LoVo (cell line): ENCODE data around the gene CYB5D1.
A peak's percentile ranks its signal among the peaks of the same experiment; 100 is the strongest.

ENCODE experiments used
- DNase-seq: peaks from one replicate; pipeline ENCODE4 v3.0.0-alpha.2; 2016; ENCODE audit warnings: low spot score

Gene CYB5D1

GRCh38 chr17:7886227-7887037, 28.6 kb downstream of the CYB5D1 start:
- no peak for DNase-seq

GRCh38 chr17:7887038-7887481, 29.3 kb downstream of the CYB5D1 start:
- no peak for DNase-seq

- peak; percentile 93 for DNase-seq
Measured at GRCh38 chr17:7887482-7888183, 29.8 kb downstream of the CYB5D1 start.

GRCh38 chr17:7888184-7888920, 30.5 kb downstream of the CYB5D1 start, which contains the start of gene CHD3:
CHD3 (plus strand) TSS chr17:7888789; CDS start chr17:7889001, 212 bp downstream.
- DNase-seq, result peak; percentile 9

- peak; percentile 78 for DNase-seq
Measured at GRCh38 chr17:7889166-7889955, 31.6 kb downstream of the CYB5D1 start.

- DNase-seq, result no peak
Measured at GRCh38 chr17:7893187-7893880, 35.5 kb downstream of the CYB5D1 start.

- no peak for DNase-seq
Measured at GRCh38 chr17:7894226-7894625, 36.4 kb downstream of the CYB5D1 start.

GRCh38 chr17:7894866-7895265, 37.1 kb downstream of the CYB5D1 start:
- no peak for DNase-seq

- no peak for DNase-seq
Measured at GRCh38 chr17:7897090-7897489, 39.3 kb downstream of the CYB5D1 start.

- DNase-seq, result no peak
Measured at GRCh38 chr17:7897773-7898172, 40.0 kb downstream of the CYB5D1 start.

GRCh38 chr17:7903154-7904103, 45.6 kb downstream of the CYB5D1 start:
- no peak for DNase-seq

- DNase-seq, result no peak
Measured at GRCh38 chr17:7909089-7909488, 51.3 kb downstream of the CYB5D1 start.

- DNase-seq, result no peak
Measured at GRCh38 chr17:7910281-7910680, 52.5 kb downstream of the CYB5D1 start.

- no peak for DNase-seq
Measured at GRCh38 chr17:7910711-7911110, 52.9 kb downstream of the CYB5D1 start.

GRCh38 chr17:7911116-7911515, 53.3 kb downstream of the CYB5D1 start:
- no peak for DNase-seq
